HG03108 (cell line): ENCODE data around the gene RBM45.

Experiments used
- ATAC-seq: cut with Tn5 transposase; IDR thresholded peaks from one replicate; pipeline ENCODE4 v1.9.1; 2021; ENCODE audit warnings: moderate library complexity; ENCODE audit not compliant: unreplicated experiment

RBM45 gene

GRCh38 chr2:178157574-178157973 lies 45.3 kb downstream of the RBM45 start:
- no peak for ATAC-seq

GRCh38 chr2:178159966-178160365 lies 47.7 kb downstream of the RBM45 start:
- ATAC-seq = no peak

GRCh38 chr2:178160601-178161000 lies 48.4 kb downstream of the RBM45 start:
- ATAC-seq = no peak

GRCh38 chr2:178163395-178163794 lies 51.2 kb downstream of the RBM45 start:
- ATAC-seq = no peak

GRCh38 chr2:178163911-178164310 lies 51.7 kb downstream of the RBM45 start:
- no peak for ATAC-seq

GRCh38 chr2:178173657-178174056 lies 61.4 kb downstream of the RBM45 start:
- no peak for ATAC-seq

DNA sequence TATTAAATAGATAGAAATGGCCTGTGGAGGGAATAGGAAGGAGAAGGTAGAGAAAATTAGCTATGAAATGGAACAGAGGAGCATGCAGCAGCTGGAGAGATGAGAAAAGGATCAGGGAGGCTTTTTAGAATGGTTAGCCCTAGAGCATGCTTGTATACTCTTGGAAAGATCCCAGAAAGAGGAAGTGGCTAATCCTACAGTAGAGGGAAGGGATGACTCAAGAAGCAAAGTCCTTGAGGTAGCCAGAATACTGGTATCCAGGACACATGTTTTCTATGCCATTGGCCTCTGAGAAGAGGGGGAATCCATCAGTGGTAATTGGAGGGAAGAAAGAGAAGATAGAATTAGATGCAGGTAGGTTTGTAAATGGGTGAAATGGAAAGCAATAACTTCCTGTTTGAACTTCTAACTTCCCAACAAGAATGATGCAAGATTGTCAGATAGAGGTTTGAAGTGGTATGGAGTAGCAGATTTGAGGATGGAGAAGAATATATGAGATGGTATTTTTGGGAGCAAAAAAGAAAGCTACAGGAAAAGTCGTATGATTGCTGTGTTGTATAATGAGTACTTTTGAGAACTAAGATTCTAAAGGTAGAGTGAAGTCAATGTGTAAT lies 64.9 kb downstream of the RBM45 start:
- ATAC-seq = no peak
